ENCODE results near the gene CFAP45.

CFAP45 gene

GRCh38 chr1:159890390-159890789 lies 9.6 kb downstream of the CFAP45 start:
- TF ChIP-seq EZH2 (IDR thresholded peaks at IDR 0.05; ENCODE audit: borderline replicate concordance, low read length) (no peak), CTCF (IDR thresholded peaks at IDR 0.05; ENCODE audit: low read length) (no peak)
- Histone ChIP-seq H3K9ac (ENCODE audit: low read length) (no peak overlapping the region), H2AFZ (ENCODE audit: low read length) (no peak overlapping the region)

GRCh38 chr1:159889821-159890252 lies 10.1 kb downstream of the CFAP45 start:
- TF ChIP-seq CTCF (IDR thresholded peaks at IDR 0.05; ENCODE audit: low read length) (no peak), EZH2 (IDR thresholded peaks at IDR 0.05; ENCODE audit: borderline replicate concordance, low read length) (no peak)
- no peak overlapping the region for H3K9ac ChIP-seq (ENCODE audit: low read length)
- no peak overlapping the region for H3K27ac ChIP-seq (ENCODE audit: low read depth, low read length, poor library complexity, severe bottlenecking)
- no peaks in the 10 kb centered on the region for H3K36me3 ChIP-seq (ENCODE audit: insufficient read depth, low read length)
- H4K20me1 ChIP-seq (ENCODE audit: insufficient read depth, low read length), result no peaks in the 10 kb centered on the region
- no peaks in the 10 kb centered on the region for H3K4me1 ChIP-seq (ENCODE audit: insufficient read depth, low read length, severe bottlenecking)
- no peak overlapping the region for H3K4me2 ChIP-seq (ENCODE audit: low read length)
- H3K79me2 ChIP-seq (ENCODE audit: insufficient read depth, low read length), result no peaks in the 10 kb centered on the region
- H3K9me2 ChIP-seq (ENCODE audit: low read depth, low read length), result no peaks in the 10 kb centered on the region
- H3K27me3 ChIP-seq (ENCODE audit: insufficient read depth, low read length), result no peaks in the 10 kb centered on the region
- no peaks in the 10 kb centered on the region for H3K9me3 ChIP-seq (ENCODE audit: low read length)
- no peaks in the 10 kb centered on the region for H3F3A ChIP-seq (ENCODE audit: insufficient read depth, low read length)
- no peak overlapping the region for H2AFZ ChIP-seq (ENCODE audit: low read length)
- no peak overlapping the region for H3K4me3 ChIP-seq (ENCODE audit: low read depth, low read length, poor library complexity, severe bottlenecking)

More at GRCh38 chr1:159890390-159890789, 9.6 kb downstream of the CFAP45 start:
- Histone ChIP-seq H3K27ac (ENCODE audit: low read depth, low read length, poor library complexity, severe bottlenecking) (no peak overlapping the region), H3F3A (ENCODE audit: insufficient read depth, low read length) (no peaks in the 10 kb centered on the region), H3K4me1 (ENCODE audit: insufficient read depth, low read length, severe bottlenecking) (no peaks in the 10 kb centered on the region), H3K27me3 (ENCODE audit: insufficient read depth, low read length) (0 out of 2 replicates have a peak, but pooled peaks cover 3% of the 10 kb centered on the region), H3K4me2 (ENCODE audit: low read length) (no peak overlapping the region), H3K9me2 (ENCODE audit: low read depth, low read length) (no peaks in the 10 kb centered on the region), H3K4me3 (ENCODE audit: low read depth, low read length, poor library complexity, severe bottlenecking) (no peak overlapping the region), H3K79me2 (ENCODE audit: insufficient read depth, low read length) (no peaks in the 10 kb centered on the region), H4K20me1 (ENCODE audit: insufficient read depth, low read length) (no peaks in the 10 kb centered on the region), H3K9me3 (ENCODE audit: low read length) (no peaks in the 10 kb centered on the region), H3K36me3 (ENCODE audit: insufficient read depth, low read length) (no peaks in the 10 kb centered on the region)

- no peak overlapping the region for H3K9ac ChIP-seq (ENCODE audit: low read length)
- H3K27me3 ChIP-seq (ENCODE audit: insufficient read depth, low read length), result no peaks in the 10 kb centered on the region
- no peaks in the 10 kb centered on the region for H3K9me2 ChIP-seq (ENCODE audit: low read depth, low read length)
- H3K9me3 ChIP-seq (ENCODE audit: low read length), result no peaks in the 10 kb centered on the region
- no peak overlapping the region for H3K27ac ChIP-seq (ENCODE audit: low read depth, low read length, poor library complexity, severe bottlenecking)
- TF ChIP-seq CTCF (IDR thresholded peaks at IDR 0.05; ENCODE audit: low read length) (no peak), EZH2 (IDR thresholded peaks at IDR 0.05; ENCODE audit: borderline replicate concordance, low read length) (no peak)
- no peaks in the 10 kb centered on the region for H3F3A ChIP-seq (ENCODE audit: insufficient read depth, low read length)
- H4K20me1 ChIP-seq (ENCODE audit: insufficient read depth, low read length), result no peaks in the 10 kb centered on the region
- no peaks in the 10 kb centered on the region for H3K36me3 ChIP-seq (ENCODE audit: insufficient read depth, low read length)
- H3K79me2 ChIP-seq (ENCODE audit: insufficient read depth, low read length), result no peaks in the 10 kb centered on the region
- no peak overlapping the region for H3K4me3 ChIP-seq (ENCODE audit: low read depth, low read length, poor library complexity, severe bottlenecking)
- no peak overlapping the region for H3K4me2 ChIP-seq (ENCODE audit: low read length)
- no peaks in the 10 kb centered on the region for H3K4me1 ChIP-seq (ENCODE audit: insufficient read depth, low read length, severe bottlenecking)
- no peak overlapping the region for H2AFZ ChIP-seq (ENCODE audit: low read length)
Measured at GRCh38 chr1:159889202-159889601, 10.8 kb downstream of the CFAP45 start.
